NCI-H2196 treated with DMSO at 0.1 percent for 48 hours (cell line): Measurements from ENCODE around the gene SYNGR4.
"Not testable (repeated sequence)": the region's sequence is repeated elsewhere in the genome, so short reads cannot be mapped to it uniquely, and the experiment has no call there.

Source experiments
- DNase-seq: peaks from one replicate; lab custom pipeline; 2025; ENCODE audit not compliant: unreplicated experiment; lab: John Stamatoyannopoulos, UW

SYNGR4 gene

DNA sequence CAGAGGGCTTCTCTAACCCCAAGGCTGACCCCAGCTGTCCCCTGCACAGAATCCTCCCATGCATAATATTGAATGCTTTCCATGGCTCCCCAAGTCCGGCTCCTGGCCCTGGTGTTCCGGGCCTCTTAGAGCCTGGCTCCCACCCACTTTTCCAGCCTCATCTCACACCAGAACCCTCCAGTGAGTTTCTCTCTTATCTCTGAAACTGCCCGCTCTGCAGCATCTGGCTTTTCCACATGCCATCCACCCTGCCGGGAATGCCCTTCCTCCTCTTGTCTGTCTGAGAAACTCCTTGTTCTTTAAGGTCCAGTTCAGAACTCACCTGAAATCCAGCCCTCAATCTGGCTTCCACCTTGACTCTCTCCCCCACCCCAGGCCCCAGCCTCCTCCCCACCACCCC, 6.8 kb downstream of the SYNGR4 start:
- DNase-seq: no peak

DNA sequence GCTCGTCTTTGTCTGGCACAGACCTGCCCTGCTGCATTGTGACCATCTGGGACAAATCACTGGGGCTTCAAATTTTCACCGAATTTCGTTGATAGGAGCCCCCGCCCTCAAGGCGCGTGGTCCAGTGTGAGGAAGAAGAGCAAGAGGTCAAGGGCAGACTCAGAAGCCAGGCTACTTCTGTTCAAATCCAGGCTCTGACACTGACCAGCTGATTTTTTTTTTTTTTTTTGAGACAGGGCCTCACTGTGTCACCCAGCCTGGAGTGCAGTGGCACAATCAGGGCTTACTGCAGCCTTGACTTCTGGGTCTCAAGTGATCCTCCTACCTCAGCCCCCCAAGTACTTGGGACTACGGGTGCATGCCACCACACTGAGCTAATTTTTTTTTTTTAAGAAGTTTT, 7.2 kb downstream of the SYNGR4 start:
- DNase-seq: no peak

DNA sequence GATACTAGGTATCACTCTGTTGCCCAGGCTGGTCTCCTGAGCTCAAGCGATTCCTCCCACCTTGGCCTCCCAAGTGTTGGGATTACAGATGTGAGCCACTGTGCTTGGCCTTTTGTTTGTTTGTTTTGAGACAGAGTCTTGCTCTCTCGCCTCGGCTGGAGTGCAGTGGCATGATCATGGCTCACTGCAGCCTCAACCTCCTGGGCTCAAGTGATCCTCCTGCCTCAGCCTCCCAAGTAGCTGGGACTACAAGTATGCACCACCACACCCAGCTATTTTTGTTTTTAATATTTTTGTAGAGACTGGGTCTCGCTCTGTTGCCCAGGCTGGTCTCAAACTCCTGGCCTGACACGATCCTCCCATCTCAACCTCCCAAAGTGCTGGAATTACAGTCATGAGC, 7.6 kb downstream of the SYNGR4 start:
- not testable (repeated sequence) for DNase-seq

DNA sequence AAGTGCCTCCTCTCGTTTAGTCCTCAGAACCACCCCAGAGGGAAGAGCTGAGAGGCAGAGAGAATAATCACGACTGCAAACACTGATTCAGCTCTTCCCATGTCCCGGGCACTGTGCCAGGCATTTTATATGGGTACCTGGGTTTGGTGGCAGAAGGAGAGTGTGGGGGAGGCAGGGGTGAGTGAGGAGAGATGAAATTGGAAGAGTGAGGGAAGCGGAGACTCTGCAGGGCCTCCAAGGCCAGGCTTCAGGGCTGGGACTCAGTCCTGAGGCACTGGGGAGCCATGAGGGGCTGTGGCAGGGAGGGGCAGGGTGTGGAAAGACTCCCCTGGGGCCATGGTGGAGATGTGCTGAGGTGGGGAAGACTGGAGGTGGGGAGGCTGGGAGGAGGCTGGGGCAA, 8.7 kb downstream of the SYNGR4 start:
- no peak for DNase-seq

DNA sequence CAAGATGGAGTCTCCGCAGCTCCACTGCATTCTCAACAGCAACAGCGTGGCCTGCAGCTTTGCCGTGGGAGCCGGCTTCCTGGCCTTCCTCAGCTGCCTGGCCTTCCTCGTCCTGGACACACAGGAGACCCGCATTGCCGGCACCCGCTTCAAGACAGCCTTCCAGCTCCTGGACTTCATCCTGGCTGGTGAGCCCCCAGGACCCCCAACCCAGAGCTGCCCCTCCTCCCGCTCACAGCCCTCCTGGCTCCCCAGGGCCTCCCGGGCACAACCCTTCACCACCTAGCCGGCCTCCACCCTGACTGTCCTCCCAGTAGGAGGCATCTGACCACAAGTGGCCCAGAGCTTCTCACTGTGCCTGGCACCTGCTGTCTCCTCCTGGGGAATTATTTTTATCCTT, 9.4 kb downstream of the SYNGR4 start:
- DNase-seq: no peak

DNA sequence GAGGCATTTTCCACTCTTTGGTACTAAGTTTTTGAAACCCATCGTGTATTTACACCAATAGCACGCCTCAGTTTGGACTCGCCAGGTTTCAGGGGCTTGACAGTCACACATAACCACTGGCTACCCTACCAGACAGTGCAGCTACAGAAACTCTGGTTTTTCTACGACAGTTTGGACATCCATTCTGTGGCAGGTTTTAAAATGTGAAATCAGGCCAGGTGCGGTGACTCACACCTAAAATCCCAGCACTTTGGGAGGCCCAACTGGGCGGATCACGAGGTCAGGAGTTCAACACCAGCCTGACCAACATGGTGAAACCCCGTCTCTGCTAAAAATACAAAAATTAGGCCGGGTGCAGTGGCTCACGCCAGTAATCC, 14.0 kb downstream of the SYNGR4 start:
- DNase-seq: no peak

DNA sequence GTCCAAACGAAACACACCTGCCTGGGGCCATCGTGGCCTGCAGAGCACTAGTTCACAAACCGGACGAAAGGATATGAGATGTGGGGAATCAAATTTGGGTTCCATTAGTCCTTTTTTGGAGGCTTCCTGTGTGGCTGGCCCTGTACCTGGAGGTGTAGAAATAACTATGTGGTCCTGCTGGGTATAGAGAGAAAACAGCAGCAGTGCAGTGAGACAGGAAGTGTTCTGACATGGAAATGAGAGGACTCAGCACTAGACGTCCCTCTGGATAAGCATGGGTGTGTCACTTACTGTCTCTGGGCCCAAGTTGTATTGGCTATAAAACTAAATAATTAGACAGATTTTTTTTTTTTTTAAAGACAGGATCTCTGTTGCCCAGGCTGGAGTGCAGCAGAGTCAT, 14.9 kb downstream of the SYNGR4 start:
- no peak for DNase-seq

DNA sequence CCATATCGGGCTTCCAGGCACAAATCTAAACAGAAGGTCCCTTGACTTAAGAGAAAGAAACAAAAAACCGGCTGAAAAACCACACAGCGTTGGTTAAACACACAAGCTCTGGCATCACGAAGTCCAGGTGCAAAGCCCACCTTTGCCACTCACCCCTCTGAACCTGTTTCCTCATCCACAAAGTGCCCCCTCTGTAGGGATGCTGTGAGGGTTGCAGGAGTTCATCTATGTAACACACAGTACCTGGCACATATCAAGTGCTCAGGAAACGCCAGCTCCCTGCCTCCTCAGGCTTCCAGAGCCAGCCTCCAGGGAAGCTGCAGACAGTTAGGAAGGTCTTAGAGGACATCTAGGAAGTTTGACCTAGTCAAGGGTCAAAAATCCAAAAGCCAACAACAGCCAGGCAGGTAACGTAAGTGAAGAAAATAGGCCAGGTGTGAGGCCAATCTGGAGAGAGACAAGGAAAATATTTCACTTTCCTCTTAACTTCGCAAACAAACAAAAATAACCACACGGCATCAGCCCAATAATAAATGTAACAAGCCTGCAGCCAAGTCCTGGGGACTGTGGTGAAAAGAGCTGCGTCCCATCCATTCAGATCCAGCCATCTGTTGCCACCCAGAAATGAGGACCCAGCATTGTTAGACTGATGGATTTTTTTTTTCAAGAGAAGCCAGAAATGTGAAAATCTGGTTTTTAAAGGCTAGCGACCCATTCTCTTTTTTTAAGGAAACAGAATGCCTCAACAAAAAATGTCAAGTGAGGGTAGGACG, 17.2 kb downstream of the SYNGR4 start:
- DNase-seq: no peak

DNA sequence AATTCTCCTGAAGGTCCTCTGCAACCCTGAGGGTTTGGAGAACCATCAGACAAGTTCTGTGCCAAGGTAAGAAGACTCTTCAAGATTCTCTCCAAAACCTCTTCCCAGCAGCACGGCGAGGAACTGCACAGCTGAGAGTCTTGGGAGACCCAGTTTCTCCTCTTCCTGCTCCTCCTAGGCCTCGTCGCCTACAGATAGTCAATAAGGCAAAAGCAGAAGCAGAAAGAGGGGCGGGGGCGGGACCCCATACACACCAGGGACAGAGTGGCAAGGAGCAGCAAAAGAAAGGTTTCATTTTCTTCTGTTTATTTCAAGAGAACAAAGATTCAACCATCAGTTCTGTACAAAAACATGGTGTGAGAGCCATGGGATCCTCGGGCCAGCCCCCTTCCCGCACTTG, 18.1 kb downstream of the SYNGR4 start:
- no peak for DNase-seq

DNA sequence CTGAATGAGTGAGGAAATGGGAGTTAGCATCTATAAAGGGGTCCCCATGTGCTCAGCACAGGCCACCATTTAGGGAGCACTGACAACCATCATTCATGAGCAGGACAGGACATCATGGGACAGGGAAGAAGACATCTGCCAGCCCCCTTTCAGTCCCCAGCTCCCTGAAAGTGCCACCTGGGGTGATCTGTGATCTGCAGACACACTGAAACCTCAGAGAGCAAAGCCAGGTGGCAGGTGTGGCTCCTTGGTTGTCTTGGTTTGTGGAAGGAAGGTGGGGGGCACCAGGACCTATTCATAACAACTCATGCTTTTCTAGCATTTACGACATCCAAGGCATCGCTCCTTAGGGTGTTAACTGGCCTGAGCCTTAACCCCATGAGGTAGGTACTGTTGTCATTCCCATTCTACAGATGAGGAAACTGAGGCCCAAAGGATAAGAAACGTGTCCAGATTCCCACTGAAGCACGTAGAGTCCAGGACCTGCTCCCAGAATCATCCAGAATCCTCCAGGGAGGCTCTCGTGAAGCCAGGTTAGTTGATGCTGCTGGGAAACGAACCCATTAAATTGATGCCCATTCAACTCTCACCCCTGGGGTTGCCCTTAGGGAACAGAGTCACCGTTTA, 21.4 kb downstream of the SYNGR4 start:
- DNase-seq: no peak

DNA sequence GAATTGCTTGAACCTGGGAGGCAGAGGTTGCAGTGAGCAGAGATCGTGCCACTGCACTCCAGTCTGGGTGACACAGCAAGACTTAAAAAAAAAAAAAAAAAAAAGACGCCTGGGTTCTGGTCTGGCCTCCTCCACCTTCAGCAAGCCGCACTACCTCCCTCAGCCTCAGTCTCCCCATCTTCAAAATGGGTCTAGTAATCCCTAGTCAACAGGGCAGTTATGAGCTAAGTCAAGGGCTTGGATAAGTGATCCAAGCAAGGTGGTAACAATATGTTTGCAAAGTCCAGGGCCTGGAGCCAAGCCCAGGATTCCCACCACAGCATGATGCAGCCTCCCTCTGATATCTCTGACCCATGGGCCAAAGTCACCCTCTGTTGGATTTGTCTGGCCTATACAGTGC, 22.8 kb downstream of the SYNGR4 start:
- DNase-seq: no peak

DNA sequence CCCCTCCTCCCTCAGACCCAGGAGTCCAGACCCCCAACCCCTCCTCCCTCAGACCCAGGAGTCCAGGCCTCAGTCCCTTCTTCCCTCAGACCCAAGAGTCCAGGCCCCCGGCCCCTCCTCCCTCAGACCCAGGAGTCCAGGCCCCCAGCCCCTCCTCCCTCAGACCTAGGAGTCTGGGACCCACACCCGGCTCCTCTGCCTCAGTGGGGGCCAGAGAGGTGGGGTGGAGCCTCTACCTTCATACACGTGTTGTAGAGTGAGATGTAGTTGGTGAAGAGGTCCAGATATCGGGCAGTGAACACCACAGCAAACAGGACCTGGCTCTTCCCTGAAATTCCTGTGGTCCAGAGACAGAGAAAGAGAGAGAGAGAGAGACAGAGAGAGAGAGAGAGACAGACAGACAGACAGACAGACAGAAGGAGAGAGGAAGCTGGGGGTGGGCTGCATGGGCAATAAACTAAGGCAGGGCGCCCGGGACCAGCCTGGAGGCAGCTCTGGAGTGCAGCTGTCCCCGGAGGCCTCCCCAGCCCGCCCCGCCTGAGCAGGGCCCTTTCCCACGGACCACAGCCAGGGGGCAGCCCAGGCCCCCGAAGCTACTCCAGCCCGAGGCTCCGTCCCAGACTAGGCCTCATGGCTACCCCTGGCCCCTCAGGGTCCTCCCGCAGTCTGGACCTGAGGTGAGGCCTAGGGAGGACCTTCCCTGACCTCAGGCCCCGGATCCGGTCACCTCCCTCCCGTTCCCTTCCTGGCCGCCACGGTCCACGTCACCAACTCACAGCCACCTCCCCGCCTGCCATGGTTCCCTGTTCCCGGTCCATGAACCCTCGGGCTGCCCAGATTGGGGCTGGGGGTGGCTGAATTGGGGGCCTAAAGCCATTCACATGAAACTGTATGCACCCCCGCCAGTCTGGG, 26.3 kb downstream of the SYNGR4 start:
- no peak for DNase-seq

DNA sequence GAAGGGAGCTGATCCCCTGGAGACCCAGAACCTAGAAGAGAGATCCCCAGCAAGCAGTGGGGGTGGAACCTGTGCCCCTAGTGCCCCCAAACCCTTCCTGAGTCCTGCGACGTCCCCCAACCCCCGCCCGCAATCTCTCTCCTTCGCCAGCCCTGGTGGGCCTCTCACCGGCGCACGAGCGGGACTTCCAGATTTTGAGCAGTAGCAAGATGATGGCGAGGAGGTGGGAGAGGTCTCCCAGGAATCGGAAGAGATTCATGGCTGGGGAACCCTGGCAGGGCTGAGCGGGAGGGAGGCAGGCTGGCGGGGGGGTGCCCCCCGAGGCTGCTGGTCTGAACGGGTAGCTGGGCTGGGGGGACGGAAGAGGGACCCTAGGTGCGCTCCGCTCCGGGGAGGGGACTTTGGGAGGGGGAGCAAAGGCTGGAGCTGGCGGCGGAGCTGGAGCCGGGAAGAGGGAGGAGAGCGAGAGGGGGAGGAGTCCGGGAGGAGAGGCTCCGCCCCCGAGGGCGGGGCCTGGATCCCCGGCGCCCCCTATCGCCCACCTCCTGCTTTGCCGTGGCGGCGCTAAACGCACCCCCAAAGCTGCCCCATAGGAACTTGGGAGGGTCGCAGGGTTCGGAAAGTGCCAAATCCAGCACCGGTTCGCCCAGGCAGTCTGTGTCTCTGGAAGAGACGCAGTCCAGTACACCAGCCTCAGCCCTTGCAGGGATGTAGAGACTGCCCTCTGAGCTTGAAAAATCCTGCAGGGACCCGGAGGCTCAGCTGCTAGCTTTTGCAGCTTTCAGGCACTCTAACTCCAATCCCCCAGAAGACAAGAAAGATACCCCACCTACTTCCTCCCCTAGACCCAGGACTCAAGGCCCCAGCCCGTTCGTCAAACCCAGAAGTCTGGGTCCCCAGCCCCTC, 27.2 kb downstream of the SYNGR4 start, which contains the start of gene KDELR1:
KDELR1 (minus strand) TSS at position 452 of the 906 bp plus-strand sequence; CDS start at position 259, 193 bp downstream.
- DNase-seq: peak; percentile 60

DNA sequence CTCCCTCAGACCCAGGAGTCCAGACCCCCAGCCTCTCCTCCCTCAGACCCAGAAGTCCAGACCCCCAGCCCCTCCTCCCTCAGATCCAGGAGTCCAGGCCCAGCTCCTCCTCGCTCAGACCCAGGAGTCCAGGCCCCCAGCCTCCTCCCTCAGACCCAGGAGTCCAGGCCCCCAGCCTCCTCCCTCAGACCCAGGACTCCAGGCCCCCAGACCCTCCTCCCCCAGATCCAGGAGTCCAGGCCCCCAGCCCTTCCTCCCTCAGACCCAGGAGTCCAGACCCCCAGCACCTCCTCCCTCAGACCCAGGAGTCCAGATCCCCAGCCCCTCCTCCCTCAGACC, 27.8 kb downstream of the SYNGR4 start:
- not testable (repeated sequence) for DNase-seq

DNA sequence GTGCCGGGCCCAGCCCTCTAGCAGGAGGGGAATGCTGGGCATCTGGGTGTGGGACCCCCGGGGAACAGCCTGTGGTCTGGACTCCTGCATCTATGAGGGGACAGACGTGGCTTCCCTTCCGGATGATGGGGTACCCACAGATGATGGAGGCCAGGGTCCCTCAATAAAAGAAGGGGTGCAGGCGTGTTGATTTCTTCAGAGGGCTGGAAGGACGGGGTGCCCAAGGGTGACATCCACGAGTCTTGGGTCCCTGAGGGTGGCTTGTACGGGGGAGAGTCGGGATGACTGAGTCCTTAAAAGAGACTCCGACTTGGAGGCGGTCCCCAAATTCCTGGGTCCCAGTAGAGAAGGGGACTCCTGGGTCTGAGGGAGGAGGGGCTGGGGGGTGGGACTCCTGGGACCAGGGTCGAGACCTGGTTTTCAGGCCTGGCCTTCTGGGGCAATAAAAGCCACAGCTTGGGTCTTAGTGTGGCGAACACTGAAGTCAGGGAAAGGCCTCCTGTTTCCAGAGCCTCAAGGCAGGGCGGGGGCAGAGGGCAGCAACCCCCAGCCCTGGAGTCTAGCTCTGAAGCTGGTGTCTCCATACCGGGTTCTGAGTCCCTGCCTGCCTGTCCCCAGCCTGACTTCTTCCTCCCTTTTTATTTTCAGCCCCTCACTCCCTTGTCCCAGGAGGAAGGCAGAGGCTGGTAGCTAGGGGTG, 28.8 kb downstream of the SYNGR4 start:
- DNase-seq: no peak

DNA sequence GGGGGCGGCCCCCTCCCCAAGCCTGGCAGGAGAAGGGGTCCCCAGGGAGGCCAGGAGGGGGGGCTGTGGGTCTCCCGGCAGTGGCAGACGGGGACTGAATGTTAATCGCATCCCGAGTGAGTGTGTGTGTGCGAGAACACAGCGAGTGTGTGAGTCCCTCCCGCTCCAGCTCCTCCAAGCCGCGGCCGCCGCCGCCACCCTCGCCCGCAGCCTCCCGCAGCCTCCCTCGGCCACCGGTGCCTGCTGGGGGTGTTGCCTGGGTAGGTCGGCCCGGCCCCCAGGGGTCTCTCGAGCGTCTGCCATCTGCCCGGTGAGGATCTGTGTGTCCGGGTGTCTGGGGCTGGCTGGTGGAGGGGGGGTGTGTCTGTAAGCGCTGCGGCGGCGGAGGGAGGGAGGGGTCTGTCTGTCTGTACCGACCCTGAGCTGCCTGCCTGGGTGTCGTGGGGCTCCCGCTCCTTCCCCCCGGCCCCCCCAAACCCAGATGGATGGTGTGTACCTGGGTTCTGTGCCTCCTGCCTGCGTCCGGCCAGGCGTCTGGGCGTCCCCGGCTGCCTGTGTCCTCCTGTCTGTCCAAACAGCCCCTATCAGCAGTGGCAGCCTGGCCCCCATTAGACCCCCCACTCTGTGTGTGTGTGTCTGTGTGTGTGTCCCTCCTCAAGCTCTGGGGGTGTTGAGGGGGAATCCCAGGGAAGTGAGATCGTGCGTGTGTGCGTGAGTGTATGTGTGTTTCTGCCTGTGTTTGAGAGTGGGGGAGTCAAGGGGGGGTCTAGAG, 29.6 kb downstream of the SYNGR4 start, which contains the start of gene GRIN2D:
GRIN2D (plus strand) TSS at position 110 of the 772 bp plus-strand sequence. CDS start 4,725 bp downstream, outside the sequence.
- no peak for DNase-seq

DNA sequence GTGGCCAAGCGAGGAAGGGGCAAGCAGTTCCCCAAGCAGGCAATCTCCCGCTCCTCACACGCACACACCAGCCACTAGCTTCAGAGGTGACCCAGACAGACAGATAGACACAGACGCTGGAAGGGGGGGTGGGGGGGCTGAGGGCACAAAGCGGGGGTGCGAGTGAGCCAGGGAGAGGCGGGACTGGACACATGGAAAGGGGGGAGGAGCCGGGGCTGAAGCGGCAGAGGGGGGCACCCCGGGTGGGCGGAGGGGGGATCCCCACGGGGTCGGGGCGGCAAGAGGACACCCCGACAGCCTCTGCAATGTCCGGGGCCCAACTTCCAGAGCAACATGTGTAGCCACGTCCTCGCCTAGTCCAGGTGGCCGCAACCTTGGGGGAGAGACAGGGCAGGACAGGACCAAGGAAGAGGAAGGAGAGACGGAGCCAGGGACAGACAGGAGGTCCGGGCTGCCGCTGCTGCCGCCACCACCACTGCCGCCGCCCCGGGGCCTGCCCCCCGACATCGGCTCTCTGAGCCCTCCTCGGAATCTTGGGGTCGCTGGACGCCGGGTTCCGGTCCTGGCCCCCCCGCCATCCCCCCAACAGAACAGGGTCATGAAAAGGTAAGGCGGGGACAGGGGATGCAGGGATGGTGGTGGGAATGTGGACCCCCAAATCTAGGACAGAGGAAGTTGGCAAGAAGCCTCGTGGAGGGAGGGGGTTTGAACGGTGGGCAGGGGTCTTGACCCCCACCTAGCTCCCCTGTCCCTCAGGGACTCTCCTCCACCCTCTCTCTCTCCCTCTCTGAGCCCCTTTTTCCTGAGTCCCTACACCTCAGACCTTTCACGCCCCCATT, 30.4 kb downstream of the SYNGR4 start:
- DNase-seq: no peak

DNA sequence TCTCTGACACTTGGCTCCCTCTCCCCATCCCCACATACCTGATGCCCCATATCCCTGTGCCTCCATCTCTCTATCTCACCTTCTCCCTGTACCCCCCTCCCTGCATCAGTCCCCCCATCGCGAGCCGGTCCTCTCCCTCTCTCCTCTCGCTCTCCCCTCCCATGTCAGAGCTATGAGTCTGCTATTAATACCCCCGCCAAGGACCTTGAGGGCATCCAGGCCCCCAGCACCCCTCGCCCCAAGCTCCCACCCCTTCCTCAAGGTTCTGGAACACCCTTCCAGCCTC, 30.9 kb downstream of the SYNGR4 start:
- DNase-seq: no peak

DNA sequence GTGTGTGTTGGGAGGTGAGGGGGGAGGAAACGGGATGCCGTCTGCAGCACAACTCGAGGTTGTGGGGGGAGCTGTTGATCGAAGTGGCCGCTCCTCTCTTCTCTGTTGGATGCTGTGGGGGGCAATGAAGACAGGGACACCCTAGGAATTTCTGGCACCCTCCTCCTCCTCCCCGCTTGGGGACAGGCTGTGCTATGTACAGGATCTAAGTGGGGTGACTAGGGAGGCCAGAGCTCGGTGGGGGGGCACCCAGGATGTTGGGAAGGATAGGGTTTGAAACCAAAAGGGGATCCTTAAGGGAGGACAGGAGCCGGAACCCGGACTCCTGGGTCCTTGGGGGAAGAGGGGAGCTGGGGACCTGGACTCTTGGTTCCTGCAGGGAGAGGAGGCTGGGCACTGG, 31.3 kb downstream of the SYNGR4 start:
- no peak for DNase-seq
